Loucy (cell line): Measurements from ENCODE around the gene ZNF358.

Experiments used
- H2AFZ ChIP-seq: fragments of 200-600 bp; sonication (generic); 2 replicates; pipeline ENCODE4 v1.6.0; 2016; ENCODE audit warnings: antibody characterized with exemption, mild to moderate bottlenecking, low read length, moderate library complexity
- H3F3A ChIP-seq: fragments of 200-600 bp; 2 replicates; pipeline ENCODE4 v1.6.0; 2016; ENCODE audit warnings: antibody characterized with exemption, low read depth, mild to moderate bottlenecking
- H3K27me3 ChIP-seq: fragments of 200-600 bp; sonication (generic); 2 replicates; pipeline ENCODE4 v1.6.1; 2014; ENCODE audit warnings: low read length, mild to moderate bottlenecking; ENCODE audit not compliant: insufficient read depth, poor library complexity, severe bottlenecking
- H3K36me3 ChIP-seq: fragments of 200-600 bp; sonication (generic); 2 replicates; pipeline ENCODE4 v1.6.1; 2016; ENCODE audit warnings: low read length; ENCODE audit not compliant: insufficient read depth
- H3K4me1 ChIP-seq: fragments of 200-600 bp; sonication (generic); 2 replicates; pipeline ENCODE4 v1.5.1; 2014; ENCODE audit warnings: low read length, mild to moderate bottlenecking; ENCODE audit not compliant: insufficient read depth, poor library complexity, severe bottlenecking
- H3K4me2 ChIP-seq: fragments of 200-600 bp; sonication (generic); 2 replicates; pipeline ENCODE4 v1.6.0; 2014; ENCODE audit warnings: antibody characterized with exemption, low read length, low read depth, mild to moderate bottlenecking; ENCODE audit not compliant: poor library complexity, severe bottlenecking
- H3K4me3 ChIP-seq: fragments of 200-600 bp; sonication (generic); 2 replicates; pipeline ENCODE4 v1.5.1; 2014; ENCODE audit warnings: low read length, mild to moderate bottlenecking, mixed read lengths; ENCODE audit not compliant: poor library complexity, severe bottlenecking
- H3K79me2 ChIP-seq: fragments of 200-600 bp; sonication (generic); 2 replicates; pipeline ENCODE4 v1.6.1; 2014; ENCODE audit warnings: low read length; ENCODE audit not compliant: insufficient read depth
- H3K9ac ChIP-seq: fragments of 200-600 bp; sonication (generic); 2 replicates; pipeline ENCODE4 v1.6.0; 2014; ENCODE audit warnings: mild to moderate bottlenecking, low read depth, low read length, moderate library complexity; ENCODE audit not compliant: poor library complexity, severe bottlenecking
- H3K9me2 ChIP-seq: fragments of 200-600 bp; sonication (generic); replicated peaks from 2 replicates; pipeline ENCODE4 v1.6.1; 2016; ENCODE audit warnings: low read depth, low read length, mixed read lengths
- H3K9me3 ChIP-seq: fragments of 200-600 bp; sonication (generic); 2 replicates; pipeline ENCODE4 v1.6.1; 2014; ENCODE audit warnings: mild to moderate bottlenecking, antibody characterized with exemption, low read length, low read depth; ENCODE audit not compliant: insufficient read depth
- H4K20me1 ChIP-seq: fragments of 200-600 bp; sonication (generic); 2 replicates; pipeline ENCODE4 v1.6.0; 2014; ENCODE audit warnings: antibody characterized with exemption, low read length, mild to moderate bottlenecking; ENCODE audit not compliant: insufficient read depth, poor library complexity, severe bottlenecking
- CTCF ChIP-seq: fragments of 200-600 bp; sonication (generic); conservative IDR thresholded peaks from 2 replicates; pipeline ENCODE4 v1.5.1; 2014; ENCODE audit warnings: mild to moderate bottlenecking, antibody characterized with exemption, low read length
- EZH2phosphoT487 ChIP-seq: fragments of 200-600 bp; IDR thresholded peaks from 2 replicates; pipeline ENCODE4 v1.6.1; 2018; ENCODE audit warnings: antibody characterized with exemption, mild to moderate bottlenecking, moderate library complexity, borderline replicate concordance

ZNF358 gene

GRCh38 chr19:7528522-7529245 is 12.8 kb downstream of the ZNF358 start:
- Histone ChIP-seq H3F3A (no peaks in the 10 kb centered on the region), H3K4me1 (no peaks in the 10 kb centered on the region), H3K27me3 (no peaks in the 10 kb centered on the region), H3K9me3 (no peaks in the 10 kb centered on the region), H2AFZ (no peak overlapping the region), H3K9ac (no peak overlapping the region), H3K4me3 (no peak overlapping the region), H3K79me2 (no peaks in the 10 kb centered on the region), H3K4me2 (no peak overlapping the region), H3K36me3 (no peaks in the 10 kb centered on the region), H3K9me2 (no peaks in the 10 kb centered on the region), H4K20me1 (no peaks in the 10 kb centered on the region)
- TF ChIP-seq CTCF (no peak), EZH2phosphoT487 (no peak)

GRCh38 chr19:7529246-7529600 is 13.3 kb downstream of the ZNF358 start:
- H3F3A ChIP-seq, result no peaks in the 10 kb centered on the region
- H4K20me1 ChIP-seq, result no peaks in the 10 kb centered on the region
- no peaks in the 10 kb centered on the region for H3K36me3 ChIP-seq
- no peak overlapping the region for H3K4me3 ChIP-seq
- H3K9me3 ChIP-seq, result no peaks in the 10 kb centered on the region
- H3K4me2 ChIP-seq, result no peak overlapping the region
- TF ChIP-seq CTCF, result no peak
- TF ChIP-seq EZH2phosphoT487, result no peak
- H3K4me1 ChIP-seq, result no peaks in the 10 kb centered on the region
- no peak overlapping the region for H2AFZ ChIP-seq
- no peaks in the 10 kb centered on the region for H3K9me2 ChIP-seq
- H3K27me3 ChIP-seq, result no peaks in the 10 kb centered on the region
- no peak overlapping the region for H3K9ac ChIP-seq
- H3K79me2 ChIP-seq, result no peaks in the 10 kb centered on the region

- Histone ChIP-seq H2AFZ (no peak overlapping the region), H3K79me2 (no peaks in the 10 kb centered on the region), H3K36me3 (no peaks in the 10 kb centered on the region), H3F3A (no peaks in the 10 kb centered on the region), H3K4me2 (no peak overlapping the region), H4K20me1 (no peaks in the 10 kb centered on the region), H3K4me3 (no peak overlapping the region), H3K9me3 (no peaks in the 10 kb centered on the region), H3K9ac (no peak overlapping the region), H3K9me2 (no peaks in the 10 kb centered on the region), H3K4me1 (no peaks in the 10 kb centered on the region), H3K27me3 (no peaks in the 10 kb centered on the region)
- TF ChIP-seq CTCF (no peak), EZH2phosphoT487 (no peak)
Observed at GRCh38 chr19:7529610-7530490, 13.9 kb downstream of the ZNF358 start.
